GM12801 (cell line): ENCODE results near the gene DACH1.

ENCODE experiments used
- CTCF ChIP-seq: IDR thresholded peaks from one replicate; pipeline ENCODE4 v1.5.1; 2011; ENCODE audit warnings: control low read depth; ENCODE audit not compliant: insufficient read length; ENCODE audit errors: extremely low read depth

The DACH1 gene

GRCh38 chr13:71607575-71607974 lies 259.4 kb downstream of the DACH1 start:
- no peak for TF ChIP-seq CTCF

GRCh38 chr13:71606818-71607217 lies 260.2 kb downstream of the DACH1 start:
- TF ChIP-seq CTCF, result no peak

GRCh38 chr13:71605744-71606143 lies 261.3 kb downstream of the DACH1 start:
- TF ChIP-seq CTCF, result no peak

GRCh38 chr13:71603255-71603654 lies 263.7 kb downstream of the DACH1 start:
- no peak for TF ChIP-seq CTCF

GRCh38 chr13:71602344-71602743 lies 264.7 kb downstream of the DACH1 start:
- TF ChIP-seq CTCF, result no peak

GRCh38 chr13:71597150-71597549 lies 269.9 kb downstream of the DACH1 start:
- TF ChIP-seq CTCF, result no peak

GRCh38 chr13:71596116-71596515 lies 270.9 kb downstream of the DACH1 start:
- no peak for TF ChIP-seq CTCF

GRCh38 chr13:71593566-71593965 lies 273.4 kb downstream of the DACH1 start:
- no peak for TF ChIP-seq CTCF
